Retina (tissue), 1 donor: Measurements from ENCODE around the gene BLM.
"Not testable (repeated sequence)": the region's sequence is repeated elsewhere in the genome, so short reads cannot be mapped to it uniquely, and the experiment has no call there.

Experiments
- DNase-seq: peaks from one replicate; pipeline ENCODE4 v3.0.0-alpha.2; 2016

BLM gene

GRCh38 chr15:90716976-90717821, at the start of gene BLM:
Gene BLM, plus strand, starts transcription at chr15:90717346. Its CDS starts 30,047 bp downstream, at chr15:90747393.
- DNase-seq, result peak; percentile 97

GRCh38 chr15:90667755-90668345, 49.3 kb upstream of the BLM start:
- DNase-seq, result not testable (repeated sequence)

DNA sequence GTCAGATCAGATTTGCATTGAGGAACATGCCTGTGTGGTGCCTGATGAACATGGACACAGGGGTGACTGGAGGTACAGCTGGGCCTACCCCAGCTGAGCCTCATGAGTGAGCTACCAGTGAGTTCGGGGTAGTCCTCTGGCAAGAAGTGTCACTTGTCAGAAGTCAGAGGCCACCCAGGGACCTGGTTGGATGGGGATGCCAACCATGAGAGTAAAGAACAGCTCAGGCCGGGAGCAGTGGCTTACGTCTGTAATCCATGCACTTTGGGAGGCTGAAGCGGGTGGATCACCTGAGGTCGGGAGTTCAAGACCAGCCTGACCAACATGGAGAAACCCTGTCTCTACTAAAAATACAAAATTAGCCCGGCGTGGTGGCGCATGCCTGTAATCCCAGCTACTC, 46.5 kb upstream of the BLM start:
- DNase-seq, result not testable (repeated sequence)

DNA sequence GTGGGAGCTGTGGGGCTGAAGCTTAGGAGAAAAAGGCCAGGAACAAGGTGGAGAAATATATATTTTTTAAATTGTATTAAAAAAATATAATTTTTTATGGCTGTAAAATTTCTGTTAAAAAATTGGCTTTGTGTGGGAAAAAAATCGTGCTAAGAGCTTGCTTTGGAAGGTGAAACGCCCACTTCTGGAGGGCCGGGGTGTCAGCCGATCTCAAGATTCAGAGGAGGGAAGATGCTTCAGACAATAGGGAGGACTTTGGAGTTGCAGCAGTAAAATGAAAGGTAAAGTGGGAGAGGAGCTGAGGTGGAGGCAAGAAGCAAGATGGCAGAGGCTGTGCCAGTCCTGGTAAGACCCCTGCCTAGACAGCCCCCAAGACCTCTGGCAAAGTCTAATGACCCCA, 45.9 kb upstream of the BLM start:
- no peak for DNase-seq

DNA sequence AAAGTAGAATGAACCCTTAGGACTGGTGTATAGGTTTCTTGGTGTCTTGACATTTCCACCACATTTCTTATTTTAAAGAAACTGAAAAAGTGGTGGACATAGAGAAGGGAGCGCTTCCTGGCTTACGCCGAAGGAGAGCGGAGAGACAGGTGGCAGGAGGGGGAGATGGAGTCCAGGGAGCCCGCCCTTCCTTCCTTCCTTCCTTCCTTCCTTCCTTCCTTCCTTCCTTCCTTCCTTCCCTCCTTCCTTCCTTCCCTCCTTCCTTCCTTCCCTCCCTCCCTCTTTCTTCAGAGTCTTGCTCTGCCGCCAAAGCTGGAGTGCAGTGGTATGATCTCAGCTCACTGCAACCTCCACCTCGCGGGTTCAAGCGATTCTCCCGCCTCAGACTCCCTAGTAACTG, 43.8 kb upstream of the BLM start:
- DNase-seq, result not testable (repeated sequence)

- no peak for DNase-seq
Measured at GRCh38 chr15:90674476-90674875, 42.7 kb upstream of the BLM start.

- DNase-seq, result no peak
Measured at GRCh38 chr15:90675464-90675863, 41.7 kb upstream of the BLM start.

GRCh38 chr15:90677807-90678790, 39.0 kb upstream of the BLM start:
- DNase-seq, result no peak

- no peak for DNase-seq
Measured at GRCh38 chr15:90679959-90680358, 37.2 kb upstream of the BLM start.

GRCh38 chr15:90680371-90680935, 36.7 kb upstream of the BLM start:
- no peak for DNase-seq

DNA sequence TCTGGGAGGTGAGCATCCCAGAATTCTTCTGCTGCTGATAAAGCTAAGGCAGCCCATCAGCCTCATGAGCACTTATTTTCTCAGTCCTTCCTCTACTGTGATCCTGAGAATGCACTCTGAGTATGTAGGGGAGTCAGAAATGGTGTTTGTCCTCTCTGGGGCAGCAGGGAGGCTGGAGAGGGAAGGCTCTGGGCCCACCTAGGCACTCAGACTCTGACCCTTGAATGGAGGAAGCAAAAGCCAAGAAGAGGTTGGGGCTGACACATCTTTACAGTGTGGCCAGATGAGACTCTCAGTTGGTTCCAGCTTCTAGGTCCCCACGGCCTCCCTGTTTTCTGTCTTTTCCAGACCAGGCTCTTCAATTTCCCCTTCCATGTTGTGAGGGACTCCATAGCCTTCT, 36.1 kb upstream of the BLM start:
- no peak for DNase-seq

DNA sequence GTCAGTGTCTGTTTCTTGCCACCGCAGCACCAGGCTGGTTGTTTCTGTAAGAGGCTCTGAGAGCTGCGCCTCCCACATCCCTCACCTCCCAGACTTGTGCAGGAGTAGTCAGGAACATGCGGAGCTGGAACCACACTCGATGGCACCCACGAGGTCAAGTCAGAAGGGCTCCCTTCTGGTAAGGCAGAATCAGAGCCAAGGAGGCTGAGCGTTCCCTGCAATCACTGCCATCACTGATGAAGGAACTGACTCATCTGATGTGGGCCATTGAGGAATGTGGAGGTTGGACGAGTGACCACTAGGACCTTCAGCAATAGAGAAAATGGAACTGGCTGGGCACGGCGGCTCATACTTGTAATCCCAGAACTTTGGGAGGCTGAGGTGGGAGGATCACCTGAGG, 35.7 kb upstream of the BLM start:
- DNase-seq, result no peak

- no peak for DNase-seq
Measured at GRCh38 chr15:90683371-90683770, 33.8 kb upstream of the BLM start.

DNA sequence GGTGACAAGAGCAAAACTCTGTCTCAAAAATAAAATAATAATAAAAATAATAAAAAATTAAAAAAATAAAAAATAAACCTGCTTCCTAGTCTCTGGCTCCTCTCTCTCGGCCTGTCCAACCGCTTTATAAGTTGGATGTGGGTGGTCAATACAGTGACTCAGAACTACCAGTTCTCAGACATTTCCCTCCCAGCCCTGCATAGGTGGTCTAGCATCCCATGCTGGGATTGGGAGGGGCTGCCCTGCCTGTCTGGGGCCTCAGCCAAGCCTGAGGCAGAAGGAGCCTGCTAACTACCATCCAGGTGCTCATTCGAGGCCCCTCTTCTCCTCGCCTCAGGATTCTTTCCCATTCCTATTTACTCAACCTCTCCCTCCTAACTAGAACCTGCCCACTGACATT, 33.3 kb upstream of the BLM start:
- DNase-seq, result no peak

- no peak for DNase-seq
Measured at GRCh38 chr15:90684281-90684680, 32.9 kb upstream of the BLM start.

DNA sequence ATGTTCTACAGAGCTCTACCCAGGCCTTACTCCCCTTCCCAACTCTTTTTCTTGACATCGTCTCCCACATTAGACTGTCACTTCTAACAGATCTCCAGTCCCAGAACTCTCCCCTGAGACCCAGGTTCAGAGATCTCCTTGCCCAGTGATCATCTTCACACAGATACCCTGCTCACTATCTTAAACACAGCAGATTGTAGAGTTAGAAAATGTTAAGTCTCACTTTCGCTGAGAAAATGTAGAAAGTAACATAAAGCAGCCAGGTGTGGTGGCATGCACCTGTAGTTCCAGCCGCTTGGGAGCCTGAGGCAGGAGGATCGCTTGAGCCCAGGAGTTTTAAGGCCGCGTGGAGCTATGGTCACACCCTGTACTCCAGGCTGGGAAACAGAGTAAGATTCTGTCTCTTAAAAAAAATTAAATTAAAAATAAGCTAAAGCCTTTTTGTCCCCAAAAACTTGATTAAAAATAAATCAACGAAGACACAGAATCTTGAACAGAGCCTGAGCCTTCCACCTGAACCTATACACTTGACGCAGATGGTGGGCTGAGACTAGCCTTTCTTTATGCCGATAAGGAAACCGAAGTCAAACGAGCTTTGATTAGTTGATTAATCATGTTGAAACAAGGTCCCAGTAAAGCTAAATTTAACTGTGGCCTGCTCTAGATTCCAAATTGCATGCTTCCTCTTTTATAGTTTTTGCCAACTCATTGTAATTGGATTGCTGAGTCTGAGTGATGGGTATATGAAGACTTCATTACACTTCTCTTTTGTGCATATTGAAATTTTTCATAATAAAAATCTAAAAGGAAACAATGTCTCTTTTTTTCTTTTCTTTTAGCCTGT, 31.3 kb upstream of the BLM start:
- DNase-seq, result no peak

DNA sequence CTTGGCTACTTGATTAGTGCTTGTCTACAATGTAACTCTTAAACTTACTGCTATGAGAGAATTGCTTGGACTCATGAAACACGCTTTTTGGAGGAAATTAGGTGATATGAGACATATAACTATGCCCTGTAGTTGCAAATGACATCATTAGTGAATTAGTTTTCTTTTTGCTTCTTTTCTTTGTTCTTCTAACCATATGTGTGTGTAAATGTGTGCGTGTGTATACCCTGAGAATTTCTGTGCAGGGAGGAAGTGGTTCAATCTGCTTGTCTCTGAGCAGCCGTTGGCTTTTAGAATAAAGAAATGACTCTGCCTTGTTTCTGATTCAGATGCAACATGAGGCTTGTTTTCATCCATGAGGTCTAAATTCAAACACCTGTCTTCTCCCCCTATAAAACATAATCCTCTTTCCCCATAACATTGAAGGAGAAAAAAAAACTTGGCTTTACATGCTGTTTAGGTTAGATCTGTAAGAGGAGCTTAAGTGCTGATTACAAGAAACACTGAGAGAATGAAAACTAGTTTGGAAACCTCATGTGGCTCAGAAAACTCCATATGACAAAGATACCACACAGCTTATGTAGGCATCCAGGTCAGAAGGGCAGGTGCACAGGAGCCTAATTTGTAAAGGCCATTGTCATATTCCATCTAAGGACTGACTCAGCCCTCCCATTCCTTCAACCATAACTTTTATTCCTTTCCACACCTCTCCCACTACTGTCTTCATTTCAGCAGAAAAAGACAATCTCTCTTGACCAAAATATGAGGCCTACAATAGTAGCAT, 30.5 kb upstream of the BLM start:
- no peak for DNase-seq

GRCh38 chr15:90689326-90689961, 27.7 kb upstream of the BLM start:
- DNase-seq, result not testable (repeated sequence)

DNA sequence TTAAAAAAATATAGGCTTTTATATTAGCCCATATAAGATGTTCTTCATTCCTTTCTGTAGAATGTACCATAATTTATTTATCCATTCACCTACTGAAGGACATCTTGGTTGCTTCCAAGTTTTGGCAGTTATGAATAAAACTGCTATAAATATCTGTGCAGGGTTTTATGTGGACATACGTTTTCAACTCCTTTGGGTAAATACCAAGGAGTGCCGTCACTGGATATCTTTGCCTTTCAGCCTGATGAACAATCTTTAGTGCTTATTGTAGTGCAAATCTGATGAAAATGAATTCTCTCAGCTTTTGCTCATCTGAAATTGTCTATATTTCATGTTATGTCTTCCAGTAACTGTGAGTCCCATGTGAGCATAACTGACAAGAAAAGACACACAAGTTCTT, 26.6 kb upstream of the BLM start:
- DNase-seq, result no peak

- no peak for DNase-seq
Measured at GRCh38 chr15:90691369-90691768, 25.8 kb upstream of the BLM start.
